Pancreas (tissue), 10 donors: ENCODE data around the gene OTUD1. TPM values are rescaled to one million over a fixed set of nuclear protein-coding genes. Genes with fewer than 3 reads are reported as not detected.

ENCODE experiments used
- ATAC-seq, 4 donors: fragments of 200-7000 bp; cut with Tn5 transposase; one replicate each; pipeline versions ENCODE4 v1.8.0 to v1.9.1; 2020; ENCODE audit warnings: mild to moderate bottlenecking in 4 of 4, moderate library complexity in 4 of 4
- DNase-seq, 6 donors: peaks; one replicate each; pipeline ENCODE4 v3.0.0-alpha.2; 2020
- FAIRE-seq: peaks from 2 replicates; lab custom pipeline; 2012; peaks lifted over from hg19 to GRCh38; lab: Jason Lieb, UNC
- H3K27ac ChIP-seq, 4 donors: fragments of 200-600 bp; sonication (generic); 1 replicate in 3 of 4; 2 replicates in 1 of 4; pipeline versions ENCODE4 v1.5.0 to v1.8.0; 2020
- H3K27me3 ChIP-seq, 4 donors: fragments of 200-600 bp; one replicate each; pipeline ENCODE4 v1.8.0; 2021
- H3K36me3 ChIP-seq, 3 donors: fragments of 200-600 bp; sonication (generic) in 1 of 3; one replicate each; pipeline versions ENCODE4 v1.5.0 to v1.8.0; 2020 to 2021
- H3K4me1 ChIP-seq, 3 donors: fragments of 200-600 bp; one replicate each; pipeline ENCODE4 v1.8.0; 2021
- H3K4me3 ChIP-seq, 4 donors: fragments of 200-600 bp; sonication (generic) in 2 of 4; one replicate each; pipeline versions ENCODE4 v1.5.0 to v1.8.0; 2020 to 2021
- H3K9me3 ChIP-seq, 4 donors: fragments of 200-600 bp; one replicate each; pipeline ENCODE4 v1.8.0; 2021
- WGBS, 2 donors: extraction: QIAGEN DNeasy Blood & Tissue Kit; methylation state at CpG; one replicate each; pipeline ENCODE4 v1.1.7; 2013; 5-methylcytosine and 5-hydroxymethylcytosine counted together
- intact Hi-C, 3 donors: fragments of 100-400 bp; cut with DNase I; formaldehyde crosslinking; loops; one replicate each; pipeline versions ENCODE4 v1.11.1 to v1.14.2; 2022
- polyA plus RNA-seq, 2 donors: library from polyadenylated mRNA; stranded (reverse); fragments of 200-250 nt; gene quantifications; one replicate each; pipeline ENCODE4 v1.2.3, GENCODE V29; 2013
- total RNA-seq, 6 donors: library from RNA; stranded (reverse); fragmentation: NEBNext Ultra II Directional in 4 of 6; extraction: Animal tissue kit (Norgen Biotek cat#: 25700) in 4 of 6; gene quantifications; one replicate each; pipeline versions ENCODE4 v1.2.1 to v1.2.4, GENCODE V29; 2021 to 2023
- TF ChIP-seq, protein P1 (sequence below), 4 donors: fragments of 200-600 bp; sonication (generic) in 3 of 4; IDR thresholded peaks; one replicate each; pipeline versions ENCODE4 v1.5.0 to v1.8.0; 2021; ENCODE audit warnings: antibody characterized with exemption in 4 of 4
- donor health status: healthy with polysubstance abuse.
- donor health status: DM: no; HTN: no; CAD: no; lungs with moderate emphysema.
- donor health status: DM: no; HTN: no; CAD: no.
- donor health status: control.
- donor health status: control.
- donor health status: Bipolar disorder and iron deficiency.
- donor health status: DM: yes; HTN: yes; CAD: no.
- donor health status: DM: no; HTN: no; CAD: no.
- donor health status: DM: no; HTN: no; CAD: no.
- donor health status: DM: yes; HTN: yes; CAD: no.

Gene OTUD1
- total and polyA plus RNA-seq, 8 donors: 2.6 to 9.7 (median 5.8) TPM

DNA sequence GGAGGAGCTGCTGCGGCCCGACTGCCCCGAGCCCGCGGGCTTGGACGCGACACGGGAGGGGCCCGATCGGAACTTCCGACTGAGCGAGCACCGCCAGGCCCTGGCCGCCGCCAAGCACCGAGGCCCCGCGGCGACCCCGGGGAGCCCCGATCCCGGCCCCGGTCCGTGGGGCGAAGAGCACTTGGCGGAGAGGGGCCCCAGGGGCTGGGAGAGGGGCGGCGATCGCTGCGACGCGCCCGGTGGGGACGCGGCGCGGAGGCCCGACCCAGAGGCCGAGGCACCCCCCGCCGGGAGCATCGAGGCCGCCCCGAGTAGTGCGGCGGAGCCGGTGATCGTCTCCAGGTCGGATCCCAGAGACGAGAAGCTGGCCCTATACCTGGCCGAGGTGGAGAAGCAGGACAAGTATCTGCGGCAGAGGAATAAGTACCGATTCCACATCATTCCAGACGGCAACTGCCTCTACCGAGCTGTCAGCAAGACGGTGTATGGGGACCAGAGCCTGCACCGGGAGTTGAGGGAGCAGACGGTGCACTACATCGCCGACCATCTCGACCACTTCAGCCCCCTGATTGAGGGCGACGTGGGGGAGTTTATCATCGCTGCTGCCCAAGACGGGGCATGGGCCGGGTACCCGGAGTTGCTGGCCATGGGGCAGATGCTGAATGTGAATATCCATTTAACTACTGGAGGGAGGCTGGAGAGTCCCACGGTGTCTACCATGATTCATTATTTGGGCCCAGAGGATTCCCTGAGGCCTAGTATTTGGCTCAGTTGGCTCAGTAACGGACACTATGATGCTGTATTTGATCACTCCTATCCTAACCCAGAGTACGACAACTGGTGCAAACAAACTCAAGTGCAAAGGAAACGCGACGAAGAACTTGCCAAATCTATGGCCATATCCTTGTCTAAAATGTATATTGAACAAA lies 1.4 kb downstream of the OTUD1 start:
- WGBS, 2 donors: 2 to 3% methylated on average over 58 to 73 of the region's 73 CpGs
- peak; percentile 26 to 81 (median 52) for DNase-seq

DNA sequence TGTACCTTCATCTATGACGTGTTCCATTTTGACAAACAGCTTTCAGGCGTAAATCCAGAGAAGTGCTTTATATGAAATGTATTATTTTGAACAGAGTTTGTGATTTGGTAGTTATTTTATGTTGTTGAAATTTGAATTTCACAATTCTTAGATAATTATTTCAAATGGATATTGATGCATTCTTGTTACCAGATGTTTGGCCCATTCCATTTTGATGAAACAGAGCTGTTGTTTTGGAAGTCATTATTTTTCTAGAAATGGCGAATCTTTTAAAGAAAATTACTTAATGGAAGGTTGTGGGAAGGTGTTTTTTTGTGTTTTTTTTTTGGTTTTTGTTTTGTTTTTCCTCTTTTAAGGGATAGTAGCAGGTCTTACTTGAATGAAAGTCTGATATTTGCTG lies 2.4 kb downstream of the OTUD1 start:
- intact Hi-C loops: no loop called here
- DNase-seq: no peak
- peak; percentile 61 for FAIRE-seq
- H3K4me1 ChIP-seq: peaks cover 10 to 27% (median 24%) of the 10 kb centered on the region in 3 donors
- no peaks in the 10 kb centered on the region for H3K9me3 ChIP-seq
- WGBS, 2 donors: 77 to 83% methylated on average over 3 of the region's 3 CpGs
- H3K27ac ChIP-seq: peak overlapping the region in 2 of 4 donors; percentile 19 to 97
- no peaks in the 10 kb centered on the region for H3K27me3 ChIP-seq
- H3K36me3 ChIP-seq: no peaks in the 10 kb centered on the region
- ATAC-seq: no peak
- peak overlapping the region in 3 of 4 donors; percentile 70 to 86 (median 85) for H3K4me3 ChIP-seq
- TF ChIP-seq, protein P1, sequence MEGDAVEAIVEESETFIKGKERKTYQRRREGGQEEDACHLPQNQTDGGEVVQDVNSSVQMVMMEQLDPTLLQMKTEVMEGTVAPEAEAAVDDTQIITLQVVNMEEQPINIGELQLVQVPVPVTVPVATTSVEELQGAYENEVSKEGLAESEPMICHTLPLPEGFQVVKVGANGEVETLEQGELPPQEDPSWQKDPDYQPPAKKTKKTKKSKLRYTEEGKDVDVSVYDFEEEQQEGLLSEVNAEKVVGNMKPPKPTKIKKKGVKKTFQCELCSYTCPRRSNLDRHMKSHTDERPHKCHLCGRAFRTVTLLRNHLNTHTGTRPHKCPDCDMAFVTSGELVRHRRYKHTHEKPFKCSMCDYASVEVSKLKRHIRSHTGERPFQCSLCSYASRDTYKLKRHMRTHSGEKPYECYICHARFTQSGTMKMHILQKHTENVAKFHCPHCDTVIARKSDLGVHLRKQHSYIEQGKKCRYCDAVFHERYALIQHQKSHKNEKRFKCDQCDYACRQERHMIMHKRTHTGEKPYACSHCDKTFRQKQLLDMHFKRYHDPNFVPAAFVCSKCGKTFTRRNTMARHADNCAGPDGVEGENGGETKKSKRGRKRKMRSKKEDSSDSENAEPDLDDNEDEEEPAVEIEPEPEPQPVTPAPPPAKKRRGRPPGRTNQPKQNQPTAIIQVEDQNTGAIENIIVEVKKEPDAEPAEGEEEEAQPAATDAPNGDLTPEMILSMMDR (IDR thresholded peaks at IDR 0.05): no peak

More for the DNA sequence above, 1.4 kb downstream of the OTUD1 start:
- Histone ChIP-seq H3K4me3 (peak overlapping the region; percentile 70 to 90 (median 86)), H3K4me1 (peaks cover 10 to 27% (median 24%) of the 10 kb centered on the region in 3 donors), H3K9me3 (no peaks in the 10 kb centered on the region), H3K27ac (peak overlapping the region; percentile 65 to 97 (median 94)), H3K27me3 (no peaks in the 10 kb centered on the region), H3K36me3 (no peaks in the 10 kb centered on the region)
- no peak for FAIRE-seq
- intact Hi-C loops: no loop called here
- TF ChIP-seq, protein P1 (IDR thresholded peaks at IDR 0.05): no peak
- peak; percentile 0 to 6 (median 4) for ATAC-seq

DNA sequence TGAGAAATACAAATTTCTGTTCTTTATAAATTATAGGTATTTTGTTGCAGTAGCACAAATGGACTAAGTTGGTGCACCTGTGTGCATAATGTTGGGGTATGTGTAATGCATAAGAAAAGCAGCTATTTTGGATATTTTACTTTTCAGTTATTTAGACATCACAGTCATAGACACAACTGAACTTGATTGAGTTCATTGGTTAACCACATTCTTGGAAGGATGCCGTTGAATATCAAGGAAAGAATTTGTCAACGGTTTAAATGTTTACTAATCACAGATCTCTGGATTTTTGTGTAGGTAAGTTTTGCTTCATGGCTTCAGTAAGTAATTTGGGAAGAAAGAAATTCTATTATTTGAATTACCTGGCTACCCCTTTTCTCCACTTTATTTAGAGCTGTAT lies 4.1 kb downstream of the OTUD1 start:
- Histone ChIP-seq H3K9me3 (no peaks in the 10 kb centered on the region), H3K27me3 (no peaks in the 10 kb centered on the region), H3K4me1 (peaks cover 10 to 27% (median 24%) of the 10 kb centered on the region in 3 donors), H3K27ac (no peak overlapping the region), H3K36me3 (no peaks in the 10 kb centered on the region), H3K4me3 (no peak overlapping the region)
- TF ChIP-seq, protein P1 (IDR thresholded peaks at IDR 0.05): no peak
- FAIRE-seq (no peak), DNase-seq (no peak), ATAC-seq (no peak)
- intact Hi-C loops: no loop called here
- WGBS, 2 donors: 18 to 29% methylated on average over 2 of the region's 2 CpGs

DNA sequence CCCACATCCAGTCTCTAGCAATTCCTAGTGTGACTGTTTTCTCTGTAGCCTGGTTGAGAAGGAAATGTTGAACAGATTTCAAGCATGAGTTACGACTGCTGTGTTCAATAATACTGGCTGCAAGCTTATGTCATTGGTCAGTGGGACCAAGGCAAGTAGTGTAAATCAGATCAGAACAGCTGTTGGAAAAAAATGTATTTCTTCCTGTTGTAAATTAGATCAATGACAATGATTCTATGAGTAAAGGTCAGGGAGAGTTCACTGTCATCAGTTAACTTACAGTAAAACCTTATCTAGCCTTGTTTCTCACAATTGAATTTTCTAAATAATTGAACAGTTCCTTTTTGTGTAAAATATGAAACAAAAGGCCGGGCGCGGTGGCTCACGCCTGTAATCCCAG lies 6.7 kb downstream of the OTUD1 start:
- no peaks in the 10 kb centered on the region for H3K27me3 ChIP-seq
- TF ChIP-seq, protein P1 (IDR thresholded peaks at IDR 0.05): no peak
- H3K4me3 ChIP-seq: no peak overlapping the region
- H3K4me1 ChIP-seq: peaks cover 10 to 27% (median 24%) of the 10 kb centered on the region in 3 donors
- intact Hi-C loops: no loop called here
- no peaks in the 10 kb centered on the region for H3K36me3 ChIP-seq
- FAIRE-seq: no peak
- ATAC-seq: no peak
- no peak overlapping the region for H3K27ac ChIP-seq
- no peaks in the 10 kb centered on the region for H3K9me3 ChIP-seq
- no peak for DNase-seq
- 94% methylated on average over 5 of the region's 5 CpGs for WGBS, 2 donors
